GM11168 (cell line): Measurements from ENCODE around the gene PTPRR.
"Not testable (repeated sequence)": the region's sequence is repeated elsewhere in the genome, so short reads cannot be mapped to it uniquely, and the experiment has no call there.

Experiments
- in situ Hi-C: fragments of 300-500 bp; cut with MboI; formaldehyde crosslinking; loops from one replicate; pipeline ENCODE4 v1.12.0; 2022; ENCODE audit warnings: low sequenced_read_pairs; ENCODE audit not compliant: unreplicated experiment

PTPRR gene

DNA sequence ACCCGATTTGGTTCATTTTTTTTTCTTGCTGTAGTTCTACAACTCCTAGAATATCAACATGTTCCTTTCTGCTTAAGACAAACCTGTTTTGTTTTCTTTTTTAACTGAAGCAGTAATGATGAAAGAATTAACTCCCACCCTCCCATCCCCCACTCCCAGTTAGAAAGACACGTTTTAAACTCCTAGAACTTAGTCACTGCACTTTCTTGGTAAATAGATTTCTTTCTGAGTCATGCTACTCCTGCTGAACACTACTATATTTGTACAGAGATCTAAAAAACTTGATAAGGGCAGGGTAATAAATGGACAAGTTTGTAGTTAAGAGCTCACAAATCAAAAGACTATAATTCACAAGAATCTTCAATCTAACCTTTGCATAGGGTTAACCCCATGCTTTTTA is 164.4 kb downstream of the PTPRR start:
- in situ Hi-C loops = no loop called here

DNA sequence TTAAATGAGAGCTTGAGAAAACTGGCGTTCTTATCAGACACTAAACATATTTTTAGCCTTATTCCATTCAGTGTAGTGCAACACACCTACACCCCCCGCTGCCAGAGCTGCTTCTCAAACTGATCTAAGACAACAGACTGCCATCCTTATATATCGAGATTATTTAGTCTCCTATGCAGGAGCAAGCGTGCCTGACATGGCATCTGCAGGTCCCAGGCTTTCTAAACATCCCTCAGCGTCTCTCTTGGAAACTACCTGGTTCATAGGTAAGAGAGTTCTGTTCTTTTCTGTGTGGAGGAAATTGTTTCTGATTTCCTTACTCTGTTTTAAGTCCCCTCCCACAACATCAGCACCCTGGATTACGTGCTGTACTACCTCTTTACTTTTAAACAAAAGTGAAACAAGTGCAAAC is 166.2 kb downstream of the PTPRR start:
- in situ Hi-C loops = no loop called here

DNA sequence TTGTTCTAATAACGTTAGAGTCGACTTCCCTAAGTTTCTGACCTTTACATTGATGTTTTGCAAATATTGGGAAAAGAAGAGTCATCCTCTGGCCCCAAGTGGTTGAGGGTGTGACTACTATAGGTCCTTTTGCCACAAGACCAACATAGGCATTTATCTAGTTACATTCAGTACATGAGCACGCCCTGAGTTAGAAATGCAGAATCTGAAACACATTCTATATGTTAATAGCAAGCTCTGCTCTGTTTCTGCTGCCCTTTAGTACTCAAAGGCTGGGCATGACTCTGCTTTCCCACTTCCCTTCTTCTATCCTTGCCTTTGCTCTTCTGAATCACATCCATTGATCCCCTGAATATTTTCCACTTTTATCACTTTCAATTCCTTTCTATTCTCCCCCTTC is 168.2 kb downstream of the PTPRR start:
- in situ Hi-C loops = no loop called here

DNA sequence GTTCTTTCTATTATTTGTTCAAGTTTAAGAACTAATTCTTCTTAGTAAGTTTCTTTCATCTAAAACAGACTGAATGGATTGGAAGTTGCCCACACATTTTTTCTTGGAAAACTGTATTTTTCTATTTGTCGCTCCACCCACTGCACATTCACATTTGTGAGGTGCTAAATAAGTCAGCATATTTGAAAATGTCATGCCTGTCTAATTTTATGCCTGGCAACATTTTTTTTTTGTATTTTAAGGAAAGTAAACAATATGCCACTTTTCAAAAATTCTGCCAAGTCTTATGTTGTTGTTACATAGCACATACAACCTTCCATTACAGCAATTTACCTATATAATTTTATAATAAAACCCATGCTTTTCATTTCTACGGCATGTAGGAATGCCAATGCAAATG is 170.6 kb downstream of the PTPRR start:
- in situ Hi-C loops = no loop called here

DNA sequence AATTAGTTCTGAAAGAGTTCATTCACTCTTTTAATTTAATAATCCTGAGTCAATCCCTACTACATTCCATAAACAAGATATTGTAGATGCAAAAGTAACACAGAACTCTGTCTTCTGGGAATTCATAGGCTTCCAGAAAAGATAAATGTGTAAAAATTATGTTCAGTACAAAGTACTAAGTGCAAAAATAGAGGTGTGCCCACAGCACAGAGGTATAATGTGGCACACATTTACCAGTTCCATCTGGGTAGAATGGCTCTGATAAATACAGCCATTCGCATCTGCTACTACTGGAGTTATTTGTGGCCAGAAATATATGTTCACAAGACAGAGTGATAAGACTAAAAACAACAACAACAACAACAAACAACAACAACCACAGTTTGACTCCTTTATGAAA is 171.7 kb downstream of the PTPRR start:
- in situ Hi-C loops = no loop called here

DNA sequence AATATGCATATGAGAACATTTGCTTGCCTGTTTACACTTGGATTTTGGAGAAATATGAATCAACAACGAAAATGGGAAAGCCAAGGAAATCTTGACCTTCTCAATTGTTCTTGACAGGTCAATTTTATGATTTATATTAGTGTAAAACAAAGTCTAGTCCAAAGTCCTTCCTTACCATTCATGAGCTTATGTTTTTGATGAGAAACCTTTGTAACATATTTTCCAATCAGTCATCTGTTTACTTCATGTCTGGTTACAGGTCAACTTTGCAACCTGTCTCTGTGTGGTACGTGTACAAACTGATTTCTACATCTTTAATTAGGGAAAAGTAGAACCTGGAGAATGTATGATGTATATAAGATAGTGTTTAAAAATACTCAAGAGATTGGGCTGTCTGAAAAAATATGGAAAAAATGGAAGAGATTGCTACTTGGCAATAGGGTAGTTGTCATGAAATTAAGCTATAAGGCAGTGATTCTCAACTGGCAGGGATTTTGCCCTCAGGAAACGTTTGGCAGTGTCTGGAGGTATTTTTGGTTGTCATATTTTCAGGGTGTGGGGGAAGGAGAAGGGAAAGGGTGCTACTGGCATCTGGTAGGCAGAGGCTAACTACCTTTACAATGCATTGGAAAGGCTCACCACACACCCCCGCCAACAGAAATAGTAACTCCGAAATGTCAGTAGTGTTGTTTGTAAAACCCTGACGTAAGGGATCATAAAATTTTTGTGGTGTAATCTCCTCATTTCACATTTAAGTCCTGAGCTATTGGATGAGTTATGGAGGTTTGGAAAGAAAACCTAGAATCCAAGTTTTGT is 172.9 kb downstream of the PTPRR start:
- in situ Hi-C loops = no loop called here

DNA sequence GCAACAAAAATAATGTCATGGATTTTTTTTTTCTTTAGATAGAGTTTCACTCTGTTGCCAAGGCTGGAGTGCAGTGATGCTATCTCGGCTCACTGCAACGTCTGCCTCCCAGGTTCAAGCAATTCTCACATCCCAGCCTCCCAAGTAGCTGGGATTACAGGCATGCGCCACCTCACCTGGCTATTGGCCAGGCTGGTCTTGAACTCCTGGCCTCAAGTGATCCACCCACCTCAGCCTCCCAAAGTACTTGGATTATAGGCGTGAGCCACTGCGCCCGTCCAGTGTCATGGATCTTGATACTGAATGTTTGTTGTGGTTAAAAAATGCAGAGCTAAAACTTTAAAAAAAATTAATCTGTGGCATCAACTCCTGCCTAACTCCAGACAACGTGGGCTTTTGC is 175.5 kb downstream of the PTPRR start:
- in situ Hi-C loops = no loop called here

DNA sequence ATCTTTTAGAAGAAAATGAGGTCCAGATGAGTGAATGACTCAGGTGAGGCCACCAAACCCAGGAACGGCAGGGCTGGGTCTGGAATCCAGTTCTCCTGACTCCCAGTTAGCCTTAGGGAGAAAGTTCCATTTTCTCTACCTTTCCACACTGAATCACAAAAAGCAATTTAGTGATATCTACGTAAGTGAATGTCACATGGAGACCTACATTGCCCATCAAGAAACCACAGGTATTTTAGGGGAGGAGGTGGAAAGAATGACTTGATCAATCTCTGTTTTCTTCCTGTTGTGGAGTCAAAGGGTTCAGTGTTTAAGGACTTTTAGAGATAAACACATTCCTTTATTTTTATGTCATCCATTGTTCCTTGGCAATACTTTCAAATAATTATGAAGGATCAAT is 176.4 kb downstream of the PTPRR start:
- in situ Hi-C loops = no loop called here

DNA sequence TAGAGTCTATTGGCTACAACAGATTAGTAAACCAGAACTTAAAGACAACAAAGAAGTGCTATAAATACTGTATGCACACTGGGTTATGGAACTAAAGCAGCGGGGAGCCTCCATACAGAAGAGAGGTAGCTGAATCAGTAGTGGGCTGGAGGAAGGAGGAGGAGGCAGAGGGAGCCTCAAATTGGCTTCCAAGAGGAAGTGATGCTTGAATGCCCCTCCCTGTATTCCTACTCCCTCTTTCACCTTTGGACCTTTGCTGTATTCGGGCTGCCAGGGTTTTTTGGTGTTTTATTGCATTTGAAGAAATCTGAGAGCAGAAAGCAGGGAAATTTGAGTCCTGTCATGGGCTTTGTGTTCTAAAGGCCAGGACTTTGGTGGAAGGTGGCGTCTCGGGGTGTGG is 179.3 kb downstream of the PTPRR start:
- in situ Hi-C loops = no loop called here

DNA sequence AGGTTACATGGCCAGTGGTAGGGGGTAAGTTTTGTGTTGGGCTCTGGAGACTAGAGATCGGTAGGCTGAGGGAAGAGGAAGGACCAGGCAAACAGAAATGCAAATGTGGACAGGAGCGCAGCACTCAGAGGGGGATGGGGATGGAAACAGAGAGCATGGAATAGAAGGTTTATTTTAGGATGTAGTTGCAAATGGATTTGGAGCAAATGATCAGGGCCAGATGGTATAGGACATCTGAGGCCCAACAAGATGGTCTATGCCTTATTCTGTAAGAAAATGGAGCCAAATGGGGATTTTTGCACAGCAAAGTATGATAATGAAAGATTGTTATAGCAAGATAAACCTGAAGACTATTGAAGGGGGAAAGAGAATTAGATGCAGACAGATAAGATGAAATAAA is 180.8 kb downstream of the PTPRR start:
- in situ Hi-C loops = no loop called here

DNA sequence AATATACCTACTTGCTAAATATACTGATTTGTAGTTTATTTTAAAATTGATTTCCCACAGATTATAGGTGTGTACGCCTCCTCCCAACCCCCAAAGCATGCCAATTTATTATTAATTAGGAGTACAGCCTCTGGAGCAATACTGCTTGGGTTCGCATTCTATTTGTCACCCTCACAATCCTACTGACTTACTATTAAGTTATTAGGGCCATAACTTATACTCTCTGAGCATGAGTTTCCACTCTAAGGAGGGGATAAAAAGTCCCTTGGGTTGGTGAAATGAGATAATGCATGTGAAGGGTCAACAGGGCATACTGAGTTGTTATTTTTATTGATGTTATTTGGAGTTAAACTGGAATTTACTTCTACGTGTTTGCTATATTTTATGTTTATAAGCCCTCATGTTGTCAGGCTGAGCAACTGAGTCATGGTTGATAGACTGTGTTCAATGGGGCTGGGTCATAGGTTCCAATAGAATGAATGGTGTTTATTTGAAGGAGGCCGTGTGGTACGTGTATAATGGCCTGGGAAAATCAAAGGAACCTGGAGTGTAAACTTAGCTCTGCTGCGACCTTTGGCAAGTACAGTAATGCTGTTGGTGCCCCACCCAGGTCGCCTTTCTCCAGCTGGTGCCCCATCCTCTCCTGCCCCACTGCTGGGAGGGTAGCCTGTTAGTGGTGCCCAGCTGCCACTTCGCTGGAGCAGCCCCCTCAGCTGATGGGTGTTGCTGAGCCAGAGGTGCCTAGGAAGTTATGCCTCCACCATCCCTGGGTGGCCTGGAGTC is 184.0 kb downstream of the PTPRR start:
- in situ Hi-C loops = no loop called here

DNA sequence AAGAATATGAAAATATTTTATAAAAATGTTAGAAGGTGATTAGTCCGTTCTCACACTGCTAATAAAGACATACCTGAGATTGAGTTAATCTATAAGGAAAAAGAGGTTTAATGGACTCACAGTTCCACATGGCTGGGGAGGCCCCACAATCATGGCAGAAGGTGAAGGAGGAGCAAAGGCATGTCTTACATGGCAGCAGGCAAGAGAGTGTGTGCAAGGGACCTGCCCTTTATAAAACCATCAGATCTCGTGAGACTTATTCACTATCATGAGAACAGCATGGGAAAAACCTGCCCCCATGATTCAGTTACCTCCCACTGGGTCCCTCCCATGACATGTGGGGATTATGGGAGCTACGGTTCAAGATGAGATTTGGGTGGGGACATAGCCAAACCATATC is 185.3 kb downstream of the PTPRR start:
- in situ Hi-C loops = not testable (repeated sequence)

DNA sequence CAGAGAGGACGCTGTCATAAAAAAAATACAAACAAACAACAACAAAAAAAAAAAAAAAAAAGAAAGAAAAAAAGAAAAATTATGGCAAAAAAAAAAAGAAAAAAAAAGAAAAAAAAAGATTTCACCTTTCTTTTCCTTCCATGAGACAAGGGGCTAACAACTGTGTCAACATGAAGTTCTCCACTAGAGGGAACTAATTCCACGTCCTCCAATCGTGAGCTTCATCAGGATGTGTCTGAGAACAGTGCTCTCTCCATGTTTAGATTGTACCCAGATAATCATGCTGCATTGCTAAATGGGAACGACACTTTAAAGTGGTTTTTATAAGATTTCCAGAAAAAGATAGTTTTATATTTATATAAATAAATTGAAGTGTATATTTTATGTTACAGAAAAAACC is 187.2 kb downstream of the PTPRR start:
- in situ Hi-C loops = no loop called here

DNA sequence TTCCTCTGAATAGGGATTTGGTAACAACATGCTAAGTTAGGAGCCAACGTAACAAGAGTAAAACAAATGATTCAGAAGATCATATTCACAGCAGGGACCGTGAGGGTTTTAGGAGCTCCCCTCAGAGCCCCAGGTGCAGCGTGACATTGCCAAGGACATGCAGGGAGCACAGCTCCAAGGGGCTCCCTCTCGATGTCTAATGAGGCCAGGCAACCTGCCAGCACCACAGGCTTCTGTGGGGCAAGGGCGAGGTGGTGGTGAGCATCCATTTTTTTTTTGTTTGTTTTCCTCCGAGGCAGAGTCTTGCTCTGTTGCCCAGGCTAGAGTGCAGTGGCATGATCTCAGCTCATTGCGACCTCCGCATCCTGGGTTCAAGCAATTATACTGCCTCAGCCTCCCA is 188.3 kb downstream of the PTPRR start:
- in situ Hi-C loops = no loop called here

DNA sequence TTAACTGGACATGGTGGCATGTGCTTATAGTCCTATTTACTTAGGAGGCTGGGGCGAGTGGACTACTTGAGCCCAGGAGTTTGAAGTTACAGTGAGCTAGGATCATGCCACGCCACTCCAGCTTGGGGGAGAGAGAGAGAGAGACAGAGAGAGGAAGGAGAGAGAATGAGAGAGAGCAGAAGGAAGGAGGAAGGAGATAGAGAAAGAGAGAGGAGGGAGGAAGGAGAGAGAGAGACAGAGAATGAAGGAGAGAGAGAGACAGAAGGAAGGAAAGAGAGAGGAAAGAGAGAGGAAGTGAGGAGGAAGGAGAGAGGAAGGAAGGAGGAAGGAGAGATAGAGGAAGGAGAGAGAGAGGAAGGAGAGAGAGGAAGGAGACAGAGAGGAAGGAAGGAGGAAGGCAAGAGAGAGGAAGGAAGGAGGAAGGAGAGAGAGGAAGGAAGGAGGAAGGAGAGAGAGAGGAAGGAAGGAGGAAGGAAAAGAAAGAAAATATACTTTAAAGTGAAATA is 189.8 kb downstream of the PTPRR start:
- in situ Hi-C loops = no loop called here

DNA sequence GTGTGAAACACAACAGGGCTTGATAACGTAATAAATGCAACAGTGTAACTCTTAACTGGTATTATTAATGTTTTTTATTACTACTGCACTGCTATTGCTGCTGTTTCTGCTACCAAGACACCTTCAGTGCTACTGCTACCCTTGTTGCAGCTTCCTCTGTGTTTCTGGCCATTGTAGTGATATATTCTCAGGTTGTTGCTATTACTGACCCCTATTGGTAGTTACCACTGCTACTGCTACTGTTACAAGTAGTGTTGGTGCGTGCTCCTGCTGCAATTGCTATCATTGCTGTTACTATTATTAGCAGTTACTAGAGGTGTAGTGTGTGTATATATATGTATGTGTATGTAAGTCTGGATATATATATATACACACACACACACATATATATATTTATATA is 196.1 kb downstream of the PTPRR start:
- in situ Hi-C loops = no loop called here

DNA sequence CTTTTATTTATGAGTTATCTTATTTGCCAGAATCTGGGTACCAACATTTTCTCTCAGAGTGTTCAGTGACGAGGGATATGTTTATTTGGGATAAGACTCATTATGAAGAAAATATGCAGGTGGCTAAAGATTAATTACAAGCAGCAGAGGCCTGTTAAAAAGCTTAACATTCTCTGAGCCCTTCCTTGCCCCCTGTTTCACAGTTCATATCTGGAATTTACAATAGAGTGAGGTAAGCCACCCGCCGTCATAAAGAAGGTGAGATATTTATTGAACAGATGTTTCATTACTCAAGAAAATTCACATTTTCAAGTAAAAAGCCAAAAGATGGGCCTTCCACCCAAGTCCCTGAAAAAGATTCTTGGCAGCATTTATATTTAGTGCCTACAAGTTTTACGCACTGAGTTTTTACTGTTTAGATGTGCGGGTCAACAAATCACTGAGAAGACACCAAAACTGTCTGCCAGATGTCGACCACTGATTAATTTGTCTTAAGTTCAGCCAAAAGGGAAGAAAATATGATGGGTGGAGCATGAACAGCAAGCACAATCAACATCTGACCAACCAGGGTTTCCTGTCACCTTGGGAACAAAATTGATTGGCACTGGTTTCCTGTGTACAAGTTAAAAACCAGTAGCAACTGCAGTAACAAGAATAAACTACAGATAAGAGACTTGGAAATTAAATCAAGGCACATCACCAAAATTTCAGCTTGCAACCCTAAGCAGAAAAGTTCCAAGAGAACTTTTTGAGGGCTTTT is 197.8 kb downstream of the PTPRR start:
- in situ Hi-C loops = no loop called here

DNA sequence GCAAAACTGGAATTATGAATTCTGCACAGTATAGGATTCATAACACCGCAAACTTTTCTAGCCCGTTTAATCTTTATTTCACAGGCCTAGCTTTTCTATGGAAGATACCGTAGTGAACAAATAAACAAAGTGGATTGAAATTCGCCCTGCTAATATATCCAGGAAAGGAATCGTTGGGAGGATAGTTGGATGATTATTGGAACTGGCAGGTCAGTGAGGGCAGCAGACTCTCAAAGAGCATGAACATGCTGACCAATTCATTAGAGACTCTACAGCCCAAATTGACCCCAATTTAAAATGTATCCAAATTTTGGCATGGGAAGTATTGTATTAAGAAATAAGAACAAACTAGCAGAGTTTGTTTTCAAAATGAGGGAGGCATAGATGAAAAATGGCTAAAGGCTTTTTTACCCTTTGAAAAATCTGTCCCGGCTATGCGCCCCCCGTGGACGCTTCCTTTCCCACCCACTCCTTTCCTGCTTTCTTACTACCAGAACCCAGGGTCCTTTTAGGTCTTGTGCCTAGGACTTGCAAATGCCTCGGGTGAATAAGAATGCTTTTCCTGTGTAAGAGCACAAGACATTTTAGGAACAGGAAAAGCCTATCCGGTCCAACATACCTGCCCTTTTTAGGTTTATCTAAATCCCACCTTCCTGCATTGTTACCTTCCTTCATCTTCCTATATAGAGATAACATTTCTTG is 198.7 kb downstream of the PTPRR start:
- in situ Hi-C loops = no loop called here

DNA sequence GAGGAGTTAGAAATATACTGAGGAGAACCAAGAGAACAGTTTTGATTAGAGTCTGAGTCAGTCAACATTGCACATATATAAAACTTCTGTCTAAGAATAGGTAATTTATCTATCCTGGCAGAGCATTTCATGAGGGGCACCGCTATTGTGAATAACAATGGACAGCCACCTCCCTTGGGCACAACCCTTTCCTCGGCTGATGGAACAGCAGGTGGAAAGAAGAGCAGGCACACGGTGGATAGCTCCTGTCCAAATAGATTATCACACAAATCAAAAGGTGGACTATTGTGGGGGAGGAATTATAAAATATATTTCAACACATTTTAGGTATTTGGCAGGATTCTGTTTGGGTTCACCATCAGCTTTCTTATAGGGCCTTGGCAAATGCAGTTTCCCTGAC is 199.3 kb downstream of the PTPRR start:
- in situ Hi-C loops = no loop called here

DNA sequence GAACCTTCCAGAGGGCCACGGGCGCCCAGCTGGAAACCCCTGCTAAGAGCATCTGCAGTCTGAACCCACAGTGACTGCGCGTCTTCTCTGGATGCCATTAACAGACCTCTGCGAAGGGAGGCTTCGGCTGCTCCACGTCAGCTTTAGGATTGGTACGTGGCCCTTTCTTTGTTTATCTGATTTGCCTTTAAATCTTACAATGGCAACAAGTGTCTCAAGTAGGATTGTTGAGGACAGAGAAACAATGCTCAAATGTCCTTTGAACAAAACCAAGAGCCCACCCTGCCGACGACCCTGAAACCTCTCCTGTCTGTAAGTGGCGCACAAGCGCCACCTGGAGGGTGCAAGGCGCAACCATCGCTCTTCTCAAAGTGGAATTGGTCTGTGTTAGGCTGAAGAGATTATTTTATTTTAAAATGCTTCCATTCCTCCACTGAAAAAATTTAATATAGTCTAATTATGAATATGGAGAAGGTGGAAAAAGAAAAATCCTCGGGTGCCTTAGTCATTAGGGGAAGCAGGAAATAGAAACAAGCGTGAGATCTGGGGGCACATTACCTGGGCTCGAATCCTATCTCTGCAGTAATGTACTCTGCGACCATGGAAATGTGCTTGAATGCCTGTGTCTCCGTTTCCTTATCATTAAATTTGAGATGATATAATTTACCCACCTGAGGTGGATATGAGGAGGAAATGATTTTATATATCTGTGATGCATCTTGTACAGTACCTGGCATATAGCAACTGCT is 200.7 kb downstream of the PTPRR start:
- in situ Hi-C loops = no loop called here
